Astrocyte (in vitro differentiated cells and primary cell): Measurements from ENCODE around the gene PDZK1IP1.

ENCODE experiments used
- CTCF ChIP-seq: IDR thresholded peaks from 2 replicates; pipeline ENCODE4 v1.5.1; 2011; ENCODE audit warnings: low read depth, mild to moderate bottlenecking, inconsistent platforms, low read length, moderate library complexity; ENCODE audit not compliant: insufficient read depth
- EZH2 ChIP-seq: IDR thresholded peaks from 2 replicates; pipeline ENCODE4 v1.6.1; 2012; ENCODE audit warnings: mild to moderate bottlenecking, low read length, inconsistent platforms; ENCODE audit not compliant: insufficient read depth

- no peak for TF ChIP-seq CTCF
- TF ChIP-seq EZH2 = no peak
These were observed 646 bp upstream of the PDZK1IP1 start for GRCh38 chr1:47190509-47190855.
